GM18870 (cell line): ENCODE measurements around the gene CDC42EP4.

Experiments
- ATAC-seq: cut with Tn5 transposase; IDR thresholded peaks from one replicate; pipeline ENCODE4 v1.9.1; 2021; ENCODE audit warnings: moderate library complexity; ENCODE audit not compliant: unreplicated experiment

The CDC42EP4 gene

GRCh38 chr17:73304438-73304837 is 7.4 kb downstream of the CDC42EP4 start:
- ATAC-seq, result no peak

GRCh38 chr17:73302189-73302588 is 9.6 kb downstream of the CDC42EP4 start:
- ATAC-seq, result no peak

- ATAC-seq, result no peak
Observed at GRCh38 chr17:73301369-73301768, 10.4 kb downstream of the CDC42EP4 start.

GRCh38 chr17:73300392-73300791 is 11.4 kb downstream of the CDC42EP4 start:
- no peak for ATAC-seq

- peak; percentile 68 for ATAC-seq
Observed at GRCh38 chr17:73297934-73298861, 13.6 kb downstream of the CDC42EP4 start.

GRCh38 chr17:73293480-73293911 is 18.3 kb downstream of the CDC42EP4 start:
- ATAC-seq, result no peak

- no peak for ATAC-seq
Observed at GRCh38 chr17:73293031-73293430, 18.8 kb downstream of the CDC42EP4 start.

- no peak for ATAC-seq
Observed at GRCh38 chr17:73292031-73292531, 19.7 kb downstream of the CDC42EP4 start.

- ATAC-seq, result peak; percentile 77
Observed at GRCh38 chr17:73291260-73291801, 20.5 kb downstream of the CDC42EP4 start.

GRCh38 chr17:73290399-73291259 is 21.2 kb downstream of the CDC42EP4 start:
- peak; percentile 38 for ATAC-seq

GRCh38 chr17:73289549-73290254 is 22.1 kb downstream of the CDC42EP4 start:
- no peak for ATAC-seq

- no peak for ATAC-seq
Observed at GRCh38 chr17:73288534-73289302, 23.1 kb downstream of the CDC42EP4 start.

- ATAC-seq, result no peak
Observed at GRCh38 chr17:73286863-73287296, 24.9 kb downstream of the CDC42EP4 start.

GRCh38 chr17:73285916-73286862 is 25.6 kb downstream of the CDC42EP4 start:
- ATAC-seq, result no peak

GRCh38 chr17:73285603-73285908 is 26.2 kb downstream of the CDC42EP4 start:
- ATAC-seq, result no peak

- no peak for ATAC-seq
Observed at GRCh38 chr17:73284906-73285602, 26.7 kb downstream of the CDC42EP4 start.

- ATAC-seq, result no peak
Observed at GRCh38 chr17:73284354-73284753, 27.4 kb downstream of the CDC42EP4 start.

- ATAC-seq, result no peak
Observed at GRCh38 chr17:73283841-73284282, 27.9 kb downstream of the CDC42EP4 start.
